ENCODE measurements around the gene SLC17A5. TPM values are rescaled to one million over a fixed set of nuclear protein-coding genes. Genes with fewer than 3 reads are reported as not detected.

Gene SLC17A5
- 13.1 and 13.7 TPM in 2 replicates for total RNA-seq (ENCODE audit: low replicate concordance)

GRCh38 chr6:73653571-73654424, at the start of gene SLC17A5:
TSS of gene SLC17A5 (minus strand) at chr6:73653992. CDS start at chr6:73653886, 106 bp downstream.
- H3K36me3 ChIP-seq, result no peaks in the 10 kb centered on the region
- peaks cover 10% of the 10 kb centered on the region for H3K4me1 ChIP-seq
- peaks cover 2% of the 10 kb centered on the region for H3K36me3 Mint-ChIP-seq
- peak within 1 kb of the TSS; percentile 98 for H3K4me2 ChIP-seq
- peak within 1 kb of the TSS; percentile 87 for H3K27ac Mint-ChIP-seq
- peak within 1 kb of the TSS; percentile 77 for H3K4me3 ChIP-seq
- peak; percentile 96 for DNase-seq (ENCODE audit: low spot score)
- no peaks in the 10 kb centered on the region for H4K20me1 ChIP-seq (ENCODE audit: low read depth)
- H3K79me2 ChIP-seq (ENCODE audit: low read depth), result no peaks in the 10 kb centered on the region
- peaks cover 17% of the 10 kb centered on the region for H3F3A ChIP-seq (ENCODE audit: low read depth)
- H2AFZ ChIP-seq (replicated peaks), result peak within 1 kb of the TSS; percentile 97
- no peak for TF ChIP-seq EZH2phosphoT487 (IDR thresholded peaks at IDR 0.05)
- TF ChIP-seq EZH2 (IDR thresholded peaks at IDR 0.05), result peak; percentile 40
- H3K27me3 Mint-ChIP-seq (ENCODE audit: insufficient read depth, low read depth), result peaks cover 2% of the 10 kb centered on the region
- no peaks in the 10 kb centered on the region for H3K27me3 ChIP-seq
- H3K9me3 Mint-ChIP-seq, result no peaks in the 10 kb centered on the region
- H3K9ac ChIP-seq, result no peak within 1 kb of the TSS
- H3K9me3 ChIP-seq (ENCODE audit: low read depth), result no peaks in the 10 kb centered on the region
- H3K27ac ChIP-seq, result no peak within 1 kb of the TSS
- H3K4me1 Mint-ChIP-seq, result peaks cover 11% of the 10 kb centered on the region
- H3K4me3 Mint-ChIP-seq, result peak within 1 kb of the TSS; percentile 95

- no peak for TF ChIP-seq EZH2phosphoT487 (IDR thresholded peaks at IDR 0.05)
- TF ChIP-seq EZH2 (IDR thresholded peaks at IDR 0.05), result no peak
- TF ChIP-seq CTCF (IDR thresholded peaks at IDR 0.05), result no peak
- Histone ChIP-seq H4K20me1 (ENCODE audit: low read depth) (no peaks in the 10 kb centered on the region), H3K4me2 (no peak overlapping the region), H3K4me3 (no peak overlapping the region), H3K4me1 (no peaks in the 10 kb centered on the region), H3K36me3 (no peaks in the 10 kb centered on the region), H3K27ac (no peak overlapping the region), H3K9ac (no peak overlapping the region), H2AFZ (replicated peaks) (no peak overlapping the region), H3K9me3 (ENCODE audit: low read depth) (no peaks in the 10 kb centered on the region), H3F3A (ENCODE audit: low read depth) (no peaks in the 10 kb centered on the region), H3K27me3 (no peaks in the 10 kb centered on the region), H3K79me2 (ENCODE audit: low read depth) (no peaks in the 10 kb centered on the region)
- Mint-ChIP-seq H3K36me3 (no peaks in the 10 kb centered on the region), H3K4me1 (no peaks in the 10 kb centered on the region), H3K4me3 (no peak overlapping the region), H3K27me3 (ENCODE audit: insufficient read depth, low read depth) (no peaks in the 10 kb centered on the region), H3K27ac (no peak overlapping the region), H3K9me3 (no peaks in the 10 kb centered on the region)
- DNase-seq (ENCODE audit: low spot score), result no peak
These were observed 49.7 kb upstream of the SLC17A5 start for GRCh38 chr6:73703466-73703865.

- Mint-ChIP-seq H3K4me3 (no peak overlapping the region), H3K4me1 (no peaks in the 10 kb centered on the region), H3K36me3 (no peaks in the 10 kb centered on the region), H3K27ac (no peak overlapping the region), H3K9me3 (no peaks in the 10 kb centered on the region), H3K27me3 (ENCODE audit: insufficient read depth, low read depth) (no peaks in the 10 kb centered on the region)
- Histone ChIP-seq H3K4me3 (no peak overlapping the region), H4K20me1 (ENCODE audit: low read depth) (no peaks in the 10 kb centered on the region), H3K36me3 (no peaks in the 10 kb centered on the region), H3K4me2 (no peak overlapping the region), H3K4me1 (no peaks in the 10 kb centered on the region), H2AFZ (replicated peaks) (no peak overlapping the region), H3K9ac (no peak overlapping the region), H3K79me2 (ENCODE audit: low read depth) (no peaks in the 10 kb centered on the region), H3K27me3 (no peaks in the 10 kb centered on the region), H3K9me3 (ENCODE audit: low read depth) (no peaks in the 10 kb centered on the region), H3K27ac (no peak overlapping the region), H3F3A (ENCODE audit: low read depth) (no peaks in the 10 kb centered on the region)
- no peak for DNase-seq (ENCODE audit: low spot score)
- TF ChIP-seq EZH2phosphoT487 (IDR thresholded peaks at IDR 0.05) (no peak), EZH2 (IDR thresholded peaks at IDR 0.05) (no peak), CTCF (IDR thresholded peaks at IDR 0.05) (no peak)
These were observed 48.7 kb upstream of the SLC17A5 start for GRCh38 chr6:73702444-73702843.
